Measurements from ENCODE around the gene NTRK3. TPM values are rescaled to one million over a fixed set of nuclear protein-coding genes. Genes with fewer than 3 reads are reported as not detected.

NTRK3 gene
- total RNA-seq, 1 experiment from 2014 or later, result not detected

GRCh38 chr15:87942316-87942715 is 314.2 kb downstream of the NTRK3 start:
- CTCF ChIA-PET, result no interaction called here
- intact Hi-C loops (cut with micrococcal nuclease), result no loop called here

GRCh38 chr15:87941606-87942005 is 314.9 kb downstream of the NTRK3 start:
- Histone ChIP-seq H4K20me1 (ENCODE audit: low read length) (no peaks in the 10 kb centered on the region), H3K9me2 (replicated peaks; ENCODE audit: low read length) (no peaks in the 10 kb centered on the region), H3K4me2 (ENCODE audit: low read length) (no peak overlapping the region), H3K9ac (ENCODE audit: low read length) (no peak overlapping the region), H3K4me3 (ENCODE audit: low read length) (no peak overlapping the region), H3F3A (ENCODE audit: low read length, unreplicated experiment) (no peaks in the 10 kb centered on the region), H3K27ac (ENCODE audit: low read length) (no peak overlapping the region), H3K36me3 (ENCODE audit: low read depth, low read length) (no peaks in the 10 kb centered on the region), H3K27me3 (ENCODE audit: low read length) (no peaks in the 10 kb centered on the region), H3K9me3 (ENCODE audit: low read length) (no peaks in the 10 kb centered on the region), H3K4me1 (ENCODE audit: insufficient read depth, low read length) (no peaks in the 10 kb centered on the region), H3K79me2 (ENCODE audit: low read length) (no peaks in the 10 kb centered on the region), H2AFZ (ENCODE audit: low read length) (no peak overlapping the region)
- POLR2A ChIA-PET (ENCODE audit: unreplicated experiment), result no interaction called here
- intact Hi-C loops (cut with micrococcal nuclease), result no loop called here
- no TSS peak for BruUV-seq (replicated peaks)
- TF ChIP-seq CTCF (conservative IDR thresholded peaks at IDR 0.05; ENCODE audit: low read depth, low read length), result no peak
- TF ChIP-seq EZH2 (IDR thresholded peaks at IDR 0.05; ENCODE audit: low read length, unreplicated experiment), result no peak
- TF ChIP-seq EZH2phosphoT487 (IDR thresholded peaks at IDR 0.05; ENCODE audit: borderline replicate concordance, low read length), result no peak
- DNase-seq, result peak; percentile 16
- CTCF ChIA-PET, result no interaction called here
- ATAC-seq, result no peak

More at GRCh38 chr15:87942316-87942715, 314.2 kb downstream of the NTRK3 start:
- ATAC-seq (no peak), DNase-seq (no peak)
- Histone ChIP-seq H3K9ac (ENCODE audit: low read length) (no peak overlapping the region), H3K79me2 (ENCODE audit: low read length) (no peaks in the 10 kb centered on the region), H3F3A (ENCODE audit: low read length, unreplicated experiment) (no peaks in the 10 kb centered on the region), H4K20me1 (ENCODE audit: low read length) (no peaks in the 10 kb centered on the region), H3K9me2 (replicated peaks; ENCODE audit: low read length) (no peaks in the 10 kb centered on the region), H3K4me1 (ENCODE audit: insufficient read depth, low read length) (no peaks in the 10 kb centered on the region), H3K9me3 (ENCODE audit: low read length) (no peaks in the 10 kb centered on the region), H3K36me3 (ENCODE audit: low read depth, low read length) (no peaks in the 10 kb centered on the region), H3K27me3 (ENCODE audit: low read length) (no peaks in the 10 kb centered on the region), H3K27ac (ENCODE audit: low read length) (no peak overlapping the region), H2AFZ (ENCODE audit: low read length) (no peak overlapping the region), H3K4me2 (ENCODE audit: low read length) (no peak overlapping the region), H3K4me3 (ENCODE audit: low read length) (no peak overlapping the region)
- no peak for TF ChIP-seq EZH2 (IDR thresholded peaks at IDR 0.05; ENCODE audit: low read length, unreplicated experiment)
- no peak for TF ChIP-seq CTCF (conservative IDR thresholded peaks at IDR 0.05; ENCODE audit: low read depth, low read length)
- POLR2A ChIA-PET (ENCODE audit: unreplicated experiment), result no interaction called here
- BruUV-seq (replicated peaks), result no TSS peak

GRCh38 chr15:87940768-87941167 is 315.8 kb downstream of the NTRK3 start:
- Histone ChIP-seq H3K4me3 (ENCODE audit: low read length) (no peak overlapping the region), H3K4me2 (ENCODE audit: low read length) (no peak overlapping the region), H3K9ac (ENCODE audit: low read length) (no peak overlapping the region), H3K4me1 (ENCODE audit: insufficient read depth, low read length) (no peaks in the 10 kb centered on the region), H3K9me3 (ENCODE audit: low read length) (no peaks in the 10 kb centered on the region), H3K9me2 (replicated peaks; ENCODE audit: low read length) (no peaks in the 10 kb centered on the region), H3F3A (ENCODE audit: low read length, unreplicated experiment) (no peaks in the 10 kb centered on the region), H2AFZ (ENCODE audit: low read length) (no peak overlapping the region), H3K79me2 (ENCODE audit: low read length) (no peaks in the 10 kb centered on the region), H4K20me1 (ENCODE audit: low read length) (no peaks in the 10 kb centered on the region), H3K36me3 (ENCODE audit: low read depth, low read length) (no peaks in the 10 kb centered on the region), H3K27me3 (ENCODE audit: low read length) (no peaks in the 10 kb centered on the region), H3K27ac (ENCODE audit: low read length) (no peak overlapping the region)
- intact Hi-C loops (cut with micrococcal nuclease), result no loop called here
- ATAC-seq, result no peak
- BruUV-seq (replicated peaks), result no TSS peak
- CTCF ChIA-PET, result no interaction called here
- TF ChIP-seq CTCF (conservative IDR thresholded peaks at IDR 0.05; ENCODE audit: low read depth, low read length) (no peak), EZH2phosphoT487 (IDR thresholded peaks at IDR 0.05; ENCODE audit: borderline replicate concordance, low read length) (no peak), EZH2 (IDR thresholded peaks at IDR 0.05; ENCODE audit: low read length, unreplicated experiment) (no peak)
- no peak for DNase-seq
- POLR2A ChIA-PET (ENCODE audit: unreplicated experiment), result no interaction called here

All from PC-3 (cell line).